Activated CD8-positive, alpha-beta memory T cell treated with anti-CD3 and anti-CD28 coated beads, Interleukin-2, amount 10 ng/mL, durations not matched to agents 7 days and 5 days (primary cell): Measurements from ENCODE around the gene MDN1. TPM values are rescaled to one million over a fixed set of nuclear protein-coding genes. Genes with fewer than 3 reads are reported as not detected.
"Not testable (repeated sequence)": the region's sequence is repeated elsewhere in the genome, so short reads cannot be mapped to it uniquely, and the experiment has no call there.

ENCODE experiments used
- ATAC-seq: fragments of 150-1000 bp; cut with Tn5 transposase; one replicate; pipeline ENCODE4 v1.10.0; 2021; ENCODE audit warnings: moderate library complexity
- CTCF ChIA-PET: fragments of 350-600 bp; sonication (Branson Sonifier 250); formaldehyde crosslinking; loops from one replicate; lab custom pipeline; 2021; ENCODE audit warnings: antibody characterized with exemption; lab: Charles Lee
- DNase-seq: peaks from one replicate; pipeline ENCODE4 v3.0.0-alpha.2; 2020
- H3K27ac Mint-ChIP-seq: one replicate; pipeline ENCODE4 v1.8.0; 2021; ENCODE audit warnings: mild to moderate bottlenecking, mixed read lengths
- H3K27me3 Mint-ChIP-seq: one replicate; pipeline ENCODE4 v1.8.0; 2021; ENCODE audit warnings: mixed read lengths
- H3K36me3 Mint-ChIP-seq: one replicate; pipeline ENCODE4 v1.8.0; 2021; ENCODE audit warnings: mild to moderate bottlenecking, mixed read lengths
- H3K4me1 Mint-ChIP-seq: one replicate; pipeline ENCODE4 v1.8.0; 2021; ENCODE audit warnings: mixed read lengths
- H3K4me3 Mint-ChIP-seq: one replicate; pipeline ENCODE4 v1.8.0; 2021; ENCODE audit warnings: mild to moderate bottlenecking, moderate library complexity, mixed read lengths
- H3K9me3 Mint-ChIP-seq: one replicate; pipeline ENCODE4 v1.8.0; 2022; ENCODE audit warnings: low read depth, mixed read lengths
- total RNA-seq, 2 experiments: library from RNA; stranded (reverse); gene quantifications; one replicate each; pipeline ENCODE4 v1.2.3, GENCODE V29; 2021

Gene MDN1, protein sequence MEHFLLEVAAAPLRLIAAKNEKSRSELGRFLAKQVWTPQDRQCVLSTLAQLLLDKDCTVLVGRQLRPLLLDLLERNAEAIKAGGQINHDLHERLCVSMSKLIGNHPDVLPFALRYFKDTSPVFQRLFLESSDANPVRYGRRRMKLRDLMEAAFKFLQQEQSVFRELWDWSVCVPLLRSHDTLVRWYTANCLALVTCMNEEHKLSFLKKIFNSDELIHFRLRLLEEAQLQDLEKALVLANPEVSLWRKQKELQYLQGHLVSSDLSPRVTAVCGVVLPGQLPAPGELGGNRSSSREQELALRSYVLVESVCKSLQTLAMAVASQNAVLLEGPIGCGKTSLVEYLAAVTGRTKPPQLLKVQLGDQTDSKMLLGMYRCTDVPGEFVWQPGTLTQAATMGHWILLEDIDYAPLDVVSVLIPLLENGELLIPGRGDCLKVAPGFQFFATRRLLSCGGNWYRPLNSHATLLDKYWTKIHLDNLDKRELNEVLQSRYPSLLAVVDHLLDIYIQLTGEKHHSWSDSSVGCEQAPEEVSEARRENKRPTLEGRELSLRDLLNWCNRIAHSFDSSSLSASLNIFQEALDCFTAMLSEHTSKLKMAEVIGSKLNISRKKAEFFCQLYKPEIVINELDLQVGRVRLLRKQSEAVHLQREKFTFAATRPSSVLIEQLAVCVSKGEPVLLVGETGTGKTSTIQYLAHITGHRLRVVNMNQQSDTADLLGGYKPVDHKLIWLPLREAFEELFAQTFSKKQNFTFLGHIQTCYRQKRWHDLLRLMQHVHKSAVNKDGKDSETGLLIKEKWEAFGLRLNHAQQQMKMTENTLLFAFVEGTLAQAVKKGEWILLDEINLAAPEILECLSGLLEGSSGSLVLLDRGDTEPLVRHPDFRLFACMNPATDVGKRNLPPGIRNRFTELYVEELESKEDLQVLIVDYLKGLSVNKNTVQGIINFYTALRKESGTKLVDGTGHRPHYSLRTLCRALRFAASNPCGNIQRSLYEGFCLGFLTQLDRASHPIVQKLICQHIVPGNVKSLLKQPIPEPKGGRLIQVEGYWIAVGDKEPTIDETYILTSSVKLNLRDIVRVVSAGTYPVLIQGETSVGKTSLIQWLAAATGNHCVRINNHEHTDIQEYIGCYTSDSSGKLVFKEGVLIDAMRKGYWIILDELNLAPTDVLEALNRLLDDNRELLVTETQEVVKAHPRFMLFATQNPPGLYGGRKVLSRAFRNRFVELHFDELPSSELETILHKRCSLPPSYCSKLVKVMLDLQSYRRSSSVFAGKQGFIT (N-terminal part only)
- 10 to 100 TPM; 54.7 to 56.2 TPM for total RNA-seq

GRCh38 chr6:89819336-89820130 lies at the start of gene MDN1:
TSS of gene MDN1 (minus strand) at chr6:89819794. CDS start at chr6:89819607, 187 bp downstream.
- ATAC-seq (peak; percentile 96), DNase-seq (peak; percentile 95)
- CTCF ChIA-PET: interaction anchor here (0.8 to 3.1 kb wide), 10 partner anchors 9 to 741 kb away, joined by 3 to 29 read pairs (median 4); partner anchors contain the start of genes ANKRD6, CASP8AP2 and LYRM2
- H3K4me1 Mint-ChIP-seq: peaks cover 26% of the 10 kb centered on the region
- H3K4me3 Mint-ChIP-seq: peak within 1 kb of the TSS; percentile 89
- H3K36me3 Mint-ChIP-seq: peaks cover 12% of the 10 kb centered on the region
- H3K27me3 Mint-ChIP-seq: no peaks in the 10 kb centered on the region
- no peaks in the 10 kb centered on the region for H3K9me3 Mint-ChIP-seq
- peak within 1 kb of the TSS; percentile 90 for H3K27ac Mint-ChIP-seq

DNA sequence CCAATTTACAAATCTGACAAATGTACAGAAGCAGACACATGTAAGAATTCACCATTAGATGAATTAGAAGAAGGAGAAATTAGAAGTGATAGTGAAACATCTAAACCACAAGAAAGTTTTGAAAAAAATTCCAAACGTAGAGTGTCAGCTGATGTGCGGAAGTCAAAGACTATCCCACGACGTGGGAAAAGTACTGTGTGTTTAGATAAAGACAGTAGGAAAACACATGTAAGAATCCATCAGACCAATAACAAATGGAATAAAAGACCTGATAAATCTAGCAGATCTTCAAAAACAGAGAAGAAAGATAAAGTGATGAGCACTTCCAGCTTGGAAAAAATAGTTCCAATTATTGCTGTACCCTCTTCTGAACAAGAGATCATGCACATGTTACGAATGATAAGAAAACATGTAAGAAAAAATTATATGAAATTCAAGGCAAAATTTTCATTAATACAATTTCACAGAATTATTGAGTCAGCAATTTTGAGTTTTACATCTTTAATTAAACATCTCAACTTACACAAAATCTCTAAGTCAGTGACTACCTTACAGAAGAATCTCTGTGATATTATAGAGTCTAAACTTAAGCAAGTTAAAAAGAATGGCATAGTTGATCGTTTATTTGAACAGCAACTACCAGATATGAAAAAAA lies 46.6 kb upstream of the MDN1 start:
- DNase-seq: no peak
- H3K4me3 Mint-ChIP-seq: no peak overlapping the region
- H3K9me3 Mint-ChIP-seq: peaks cover 6% of the 10 kb centered on the region
- CTCF ChIA-PET: interaction anchor here (0.6 kb wide), 1 partner anchor 52 kb away, joined by 5 read pairs; no protein-coding TSS in a partner anchor
- peaks cover 69% of the 10 kb centered on the region for H3K36me3 Mint-ChIP-seq
- peaks cover 19% of the 10 kb centered on the region for H3K4me1 Mint-ChIP-seq
- H3K27ac Mint-ChIP-seq: no peak overlapping the region
- no peak for ATAC-seq
- H3K27me3 Mint-ChIP-seq: no peaks in the 10 kb centered on the region

GRCh38 chr6:89862698-89863097 lies 43.1 kb upstream of the MDN1 start:
- Mint-ChIP-seq H3K27ac (peak overlapping the region; percentile 61), H3K36me3 (peaks cover 68% of the 10 kb centered on the region), H3K27me3 (no peaks in the 10 kb centered on the region), H3K4me3 (no peak overlapping the region), H3K4me1 (peaks cover 31% of the 10 kb centered on the region), H3K9me3 (peaks cover 6% of the 10 kb centered on the region)
- CTCF ChIA-PET: no interaction called here
- ATAC-seq (no peak), DNase-seq (no peak)

GRCh38 chr6:89862273-89862672 lies 42.7 kb upstream of the MDN1 start:
- Mint-ChIP-seq H3K9me3 (peaks cover 6% of the 10 kb centered on the region), H3K36me3 (peaks cover 63% of the 10 kb centered on the region), H3K4me3 (no peak overlapping the region), H3K27me3 (no peaks in the 10 kb centered on the region), H3K27ac (peak overlapping the region; percentile 61), H3K4me1 (peaks cover 31% of the 10 kb centered on the region)
- CTCF ChIA-PET: no interaction called here
- DNase-seq (no peak), ATAC-seq (no peak)

DNA sequence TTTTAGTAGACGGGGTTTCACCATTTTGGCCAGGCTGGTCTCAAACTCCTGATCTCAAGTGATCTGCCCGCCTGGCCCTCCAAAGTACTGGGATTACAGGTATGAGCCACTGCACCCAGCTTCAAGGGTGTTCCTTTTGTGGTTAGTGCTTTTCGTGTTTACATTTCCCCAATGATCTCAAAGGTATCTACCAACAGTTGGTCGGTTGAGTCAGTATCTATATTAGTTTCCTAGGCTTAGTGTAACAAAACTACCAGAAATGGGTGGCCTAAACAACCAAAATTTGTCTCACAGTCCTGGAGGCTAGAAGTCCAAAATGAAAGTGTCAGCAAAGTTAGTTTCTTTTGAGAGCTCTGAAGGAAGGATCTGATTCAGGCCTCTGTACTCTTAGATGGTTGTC lies 40.1 kb upstream of the MDN1 start:
- DNase-seq: peak; percentile 65
- Mint-ChIP-seq H3K36me3 (peaks cover 60% of the 10 kb centered on the region), H3K9me3 (peaks cover 3% of the 10 kb centered on the region), H3K27ac (peak overlapping the region; percentile 88), H3K4me1 (peaks cover 31% of the 10 kb centered on the region), H3K27me3 (no peaks in the 10 kb centered on the region), H3K4me3 (peak overlapping the region; percentile 17)
- ATAC-seq: peak; percentile 89
- CTCF ChIA-PET: interaction anchor here (1.0 kb wide), 1 partner anchor 39 kb away, joined by 4 read pairs; no protein-coding TSS in a partner anchor

GRCh38 chr6:89858041-89858440 lies 38.4 kb upstream of the MDN1 start:
- ATAC-seq (no peak), DNase-seq (no peak)
- no peak overlapping the region for H3K4me3 Mint-ChIP-seq
- H3K36me3 Mint-ChIP-seq: peaks cover 59% of the 10 kb centered on the region
- CTCF ChIA-PET: no interaction called here
- peaks cover 28% of the 10 kb centered on the region for H3K4me1 Mint-ChIP-seq
- no peak overlapping the region for H3K27ac Mint-ChIP-seq
- H3K27me3 Mint-ChIP-seq: no peaks in the 10 kb centered on the region
- peaks cover 3% of the 10 kb centered on the region for H3K9me3 Mint-ChIP-seq

DNA sequence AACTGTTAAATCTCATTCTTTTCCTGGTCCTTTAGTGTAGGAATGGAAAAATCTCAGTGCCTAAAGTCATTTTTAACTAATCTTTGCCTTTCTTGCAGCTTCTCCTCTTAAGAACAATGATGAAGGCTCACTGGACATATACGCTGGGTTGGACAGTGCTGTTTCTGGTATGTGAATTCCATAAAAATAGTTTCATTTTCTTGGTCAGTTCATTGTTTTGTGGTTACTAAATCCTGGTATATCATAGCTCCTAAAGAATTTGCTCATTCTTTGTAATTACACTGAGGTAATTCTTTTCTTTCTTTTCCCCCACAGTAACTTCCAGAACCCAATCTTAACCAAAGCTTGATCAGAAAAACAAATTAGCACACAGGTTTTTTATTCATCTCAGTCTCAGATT lies 33.5 kb upstream of the MDN1 start:
- Mint-ChIP-seq H3K9me3 (no peaks in the 10 kb centered on the region), H3K27me3 (no peaks in the 10 kb centered on the region), H3K4me3 (no peak overlapping the region), H3K4me1 (peaks cover 10% of the 10 kb centered on the region), H3K36me3 (peaks cover 46% of the 10 kb centered on the region), H3K27ac (no peak overlapping the region)
- CTCF ChIA-PET: no interaction called here
- DNase-seq (no peak), ATAC-seq (no peak)

- H3K9me3 Mint-ChIP-seq, H3K27ac Mint-ChIP-seq, DNase-seq, H3K4me3 Mint-ChIP-seq, CTCF ChIA-PET, ATAC-seq, H3K27me3 Mint-ChIP-seq: not testable (repeated sequence)
- Mint-ChIP-seq H3K4me1 (peaks cover 17% of the 10 kb centered on the region), H3K36me3 (peaks cover 23% of the 10 kb centered on the region)
Observed at GRCh38 chr6:89847513-89847912, 27.9 kb upstream of the MDN1 start.

DNA sequence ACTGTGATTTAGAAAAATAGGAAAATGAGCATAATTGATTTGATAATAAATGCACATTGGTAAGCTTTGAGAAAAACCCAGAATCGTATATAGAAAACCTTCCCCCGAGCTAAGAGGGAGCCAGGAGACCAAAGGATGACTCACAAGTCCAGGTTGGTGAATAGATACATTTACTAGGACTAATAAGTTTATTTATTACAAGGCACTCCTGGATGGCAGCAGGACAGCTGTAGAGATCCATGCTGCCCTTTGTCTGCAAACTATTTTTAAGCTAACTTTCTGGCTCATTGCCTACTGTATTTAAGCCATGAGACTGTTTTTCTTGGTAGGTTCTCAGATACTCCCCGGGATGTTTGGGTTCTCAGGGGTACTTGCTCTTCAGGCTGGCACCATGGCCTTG lies 23.5 kb upstream of the MDN1 start:
- DNase-seq (no peak), ATAC-seq (no peak)
- peaks cover 19% of the 10 kb centered on the region for H3K36me3 Mint-ChIP-seq
- no peaks in the 10 kb centered on the region for H3K27me3 Mint-ChIP-seq
- no peak overlapping the region for H3K27ac Mint-ChIP-seq
- H3K4me1 Mint-ChIP-seq: peaks cover 15% of the 10 kb centered on the region
- no peak overlapping the region for H3K4me3 Mint-ChIP-seq
- H3K9me3 Mint-ChIP-seq: no peaks in the 10 kb centered on the region
- CTCF ChIA-PET: no interaction called here

DNA sequence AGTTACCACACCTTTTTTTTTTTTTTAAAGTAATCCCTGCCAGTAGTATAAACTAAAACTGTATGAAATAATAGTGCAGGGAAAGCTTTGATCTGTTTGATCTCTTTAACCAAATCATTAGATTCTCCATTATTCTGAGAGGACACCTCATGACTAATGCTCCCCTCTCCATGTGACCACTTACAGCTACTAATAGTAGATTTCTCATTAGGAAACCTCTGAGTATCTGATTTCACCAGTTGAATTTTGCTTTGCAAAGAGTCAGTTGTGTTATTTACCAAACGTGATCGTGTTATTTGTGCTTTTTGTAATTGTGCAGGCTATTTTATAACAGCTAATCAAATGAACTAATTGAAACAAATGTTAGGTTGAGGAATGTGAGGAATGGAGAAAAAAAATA lies 22.6 kb upstream of the MDN1 start:
- peaks cover 24% of the 10 kb centered on the region for H3K36me3 Mint-ChIP-seq
- H3K4me1 Mint-ChIP-seq: peaks cover 19% of the 10 kb centered on the region
- H3K9me3 Mint-ChIP-seq: no peaks in the 10 kb centered on the region
- H3K27ac Mint-ChIP-seq: no peak overlapping the region
- CTCF ChIA-PET: interaction anchor here (0.7 kb wide), 1 partner anchor 19 kb away, joined by 3 read pairs; no protein-coding TSS in a partner anchor
- DNase-seq (no peak), ATAC-seq (no peak)
- H3K4me3 Mint-ChIP-seq: no peak overlapping the region
- H3K27me3 Mint-ChIP-seq: no peaks in the 10 kb centered on the region

DNA sequence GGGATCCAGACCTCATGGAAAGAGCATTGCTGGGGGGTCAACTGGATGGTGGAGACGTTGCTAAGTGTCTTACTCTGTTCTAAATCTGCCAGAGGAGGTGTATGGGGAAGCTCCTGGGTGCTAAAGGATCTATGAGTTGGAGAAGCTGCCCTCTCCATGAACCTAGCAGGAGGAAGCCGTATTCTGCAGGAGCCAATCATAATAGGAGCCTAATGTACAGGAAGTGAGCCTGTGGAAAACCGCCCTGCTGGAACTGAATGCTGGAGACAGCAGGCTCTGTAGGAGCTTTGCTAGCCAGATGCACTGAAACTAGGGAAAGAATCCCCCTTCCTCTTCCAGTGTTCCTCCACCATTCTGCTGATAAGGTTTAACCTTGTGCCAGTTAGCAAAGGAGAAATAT lies 20.9 kb upstream of the MDN1 start:
- DNase-seq: peak; percentile 15
- peaks cover 29% of the 10 kb centered on the region for H3K4me1 Mint-ChIP-seq
- CTCF ChIA-PET: interaction anchor here (0.6 to 1.1 kb wide), 2 partner anchors 21 to 68 kb away, joined by 3 read pairs; partner anchors contain the start of gene MDN1
- H3K36me3 Mint-ChIP-seq: peaks cover 39% of the 10 kb centered on the region
- no peaks in the 10 kb centered on the region for H3K9me3 Mint-ChIP-seq
- H3K27ac Mint-ChIP-seq: no peak overlapping the region
- ATAC-seq: no peak
- H3K4me3 Mint-ChIP-seq: no peak overlapping the region
- no peaks in the 10 kb centered on the region for H3K27me3 Mint-ChIP-seq
